Hindlimb muscle (tissue), 1 donor: ENCODE data around the gene TMEM259. TPM values are rescaled to one million over a fixed set of nuclear protein-coding genes. Genes with fewer than 3 reads are reported as not detected.

Source experiments
- DNase-seq: peaks from one replicate; pipeline ENCODE4 v3.0.0-alpha.2; 2013
- polyA plus RNA-seq: library from polyadenylated mRNA; unstranded; fragments of 120-200 nt; gene quantifications from one replicate; pipeline ENCODE4 v1.2.1, GENCODE V29; 2013; ENCODE audit not compliant: insufficient read length

TMEM259 gene
- polyA plus RNA-seq, 1 donor, result 94.8 TPM

- DNase-seq, result peak; percentile 95
Measured at GRCh38 chr19:984165-984967, 36.6 kb downstream of the TMEM259 start, which contains the start of gene WDR18. Gene WDR18 (plus strand): TSS chr19:984345. CDS start chr19:984354, 9 bp downstream.

GRCh38 chr19:982567-983170 lies 38.3 kb downstream of the TMEM259 start:
- DNase-seq, result peak; percentile 75

GRCh38 chr19:980133-980998 lies 40.6 kb downstream of the TMEM259 start:
- no peak for DNase-seq

GRCh38 chr19:979318-979741 lies 41.6 kb downstream of the TMEM259 start:
- DNase-seq, result no peak

GRCh38 chr19:977058-977464 lies 43.9 kb downstream of the TMEM259 start:
- DNase-seq, result no peak

- DNase-seq, result no peak
Measured at GRCh38 chr19:976476-976875, 44.4 kb downstream of the TMEM259 start.

GRCh38 chr19:974564-975257 lies 46.2 kb downstream of the TMEM259 start:
- DNase-seq, result no peak

- DNase-seq, result no peak
Measured at GRCh38 chr19:973726-974563, 47.0 kb downstream of the TMEM259 start.

- no peak for DNase-seq
Measured at GRCh38 chr19:972281-972680, 48.6 kb downstream of the TMEM259 start.

- no peak for DNase-seq
Measured at GRCh38 chr19:971795-972194, 49.1 kb downstream of the TMEM259 start.

GRCh38 chr19:970695-971094 lies 50.2 kb downstream of the TMEM259 start:
- DNase-seq, result no peak

- DNase-seq, result no peak
Measured at GRCh38 chr19:966485-967088, 54.3 kb downstream of the TMEM259 start.

- DNase-seq, result no peak
Measured at GRCh38 chr19:964761-965694, 55.9 kb downstream of the TMEM259 start.

GRCh38 chr19:964116-964520 lies 56.8 kb downstream of the TMEM259 start:
- no peak for DNase-seq

GRCh38 chr19:963486-963951 lies 57.4 kb downstream of the TMEM259 start:
- DNase-seq, result no peak

GRCh38 chr19:962683-963400 lies 58.1 kb downstream of the TMEM259 start:
- DNase-seq, result no peak

GRCh38 chr19:961866-962620 lies 58.9 kb downstream of the TMEM259 start:
- no peak for DNase-seq

- no peak for DNase-seq
Measured at GRCh38 chr19:960601-960938, 60.4 kb downstream of the TMEM259 start.
